SK-N-MC (cell line): ENCODE results near the gene METAP2.
"Not testable (repeated sequence)": the region's sequence is repeated elsewhere in the genome, so short reads cannot be mapped to it uniquely, and the experiment has no call there.

Experiments
- EZH2 ChIP-seq: fragments of 200-600 bp; sonication (generic); IDR thresholded peaks from one replicate; pipeline ENCODE4 v1.6.1; 2017; ENCODE audit warnings: antibody characterized with exemption
- POLR2AphosphoS5 ChIP-seq: IDR thresholded peaks from 2 replicates; pipeline ENCODE4 v1.6.1; 2012; ENCODE audit warnings: mild to moderate bottlenecking, low read depth, low read length, borderline replicate concordance

DNA sequence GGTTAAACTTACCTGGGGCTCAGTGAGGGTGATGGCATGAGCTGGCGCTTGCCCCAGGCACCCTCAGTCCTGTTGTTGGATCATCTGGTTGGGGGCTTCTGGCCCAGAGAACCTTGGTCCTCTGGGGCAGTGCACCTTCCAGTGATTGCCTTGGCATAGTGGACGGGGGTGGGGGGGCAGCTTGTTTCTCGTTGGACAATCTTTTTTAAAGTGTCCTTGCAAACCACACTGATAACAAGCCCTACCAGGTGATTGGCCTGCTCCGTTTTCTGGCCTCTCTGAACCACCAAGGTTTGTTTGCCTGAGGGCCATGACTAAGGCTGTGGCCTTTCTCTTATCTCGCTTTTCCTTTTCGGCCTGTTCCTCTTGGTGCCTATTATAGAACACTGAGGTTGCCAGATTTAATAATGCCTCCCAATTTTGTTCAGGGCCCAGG, 19.2 kb upstream of the METAP2 start:
- not testable (repeated sequence) for TF ChIP-seq EZH2, POLR2AphosphoS5
